HepG2 (cell line): ENCODE results near the gene SHANK3.

Source experiments
- KDM5A ChIP-seq: fragments of 200-600 bp; sonication (generic); IDR thresholded peaks from 2 replicates; pipeline ENCODE4 v1.7.0; 2018; ENCODE audit warnings: antibody characterized with exemption, mild to moderate bottlenecking, low read length, borderline replicate concordance
- RXRA ChIP-seq: sonication (generic); formaldehyde crosslinking; IDR thresholded peaks from 2 replicates; pipeline ENCODE4 v1.5.1; 2020; ENCODE audit warnings: missing genetic modification reagents
- TF ChIP-seq, protein P1 (sequence below): sonication (generic); formaldehyde crosslinking; IDR thresholded peaks from 2 replicates; pipeline ENCODE4 v1.5.1; 2020; ENCODE audit warnings: missing genetic modification reagents, mild to moderate bottlenecking, borderline replicate concordance

DNA sequence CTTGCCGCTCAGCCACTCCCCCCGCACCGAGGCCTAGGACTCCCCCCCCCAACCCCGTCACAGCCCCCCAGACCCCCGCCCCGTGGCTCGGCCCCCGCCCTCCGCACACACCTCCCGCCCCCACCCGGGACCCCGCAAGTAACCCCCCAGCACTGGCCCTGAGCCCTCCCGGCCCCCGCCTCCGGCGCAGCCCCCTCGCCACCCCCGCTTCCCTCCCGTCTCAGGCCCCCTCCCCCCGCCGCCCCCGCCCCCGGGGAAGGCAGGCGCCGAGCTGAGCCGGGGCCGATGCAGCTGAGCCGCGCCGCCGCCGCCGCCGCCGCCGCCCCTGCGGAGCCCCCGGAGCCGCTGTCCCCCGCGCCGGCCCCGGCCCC, 1.5 kb downstream of the SHANK3 start:
- TF ChIP-seq KDM5A (no peak), RXRA (CRISPR knock-in tag) (no peak)
- TF ChIP-seq, protein P1, sequence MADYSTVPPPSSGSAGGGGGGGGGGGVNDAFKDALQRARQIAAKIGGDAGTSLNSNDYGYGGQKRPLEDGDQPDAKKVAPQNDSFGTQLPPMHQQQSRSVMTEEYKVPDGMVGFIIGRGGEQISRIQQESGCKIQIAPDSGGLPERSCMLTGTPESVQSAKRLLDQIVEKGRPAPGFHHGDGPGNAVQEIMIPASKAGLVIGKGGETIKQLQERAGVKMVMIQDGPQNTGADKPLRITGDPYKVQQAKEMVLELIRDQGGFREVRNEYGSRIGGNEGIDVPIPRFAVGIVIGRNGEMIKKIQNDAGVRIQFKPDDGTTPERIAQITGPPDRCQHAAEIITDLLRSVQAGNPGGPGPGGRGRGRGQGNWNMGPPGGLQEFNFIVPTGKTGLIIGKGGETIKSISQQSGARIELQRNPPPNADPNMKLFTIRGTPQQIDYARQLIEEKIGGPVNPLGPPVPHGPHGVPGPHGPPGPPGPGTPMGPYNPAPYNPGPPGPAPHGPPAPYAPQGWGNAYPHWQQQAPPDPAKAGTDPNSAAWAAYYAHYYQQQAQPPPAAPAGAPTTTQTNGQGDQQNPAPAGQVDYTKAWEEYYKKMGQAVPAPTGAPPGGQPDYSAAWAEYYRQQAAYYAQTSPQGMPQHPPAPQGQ (CRISPR knock-in tag), result no peak
